ENCODE data around the gene ACVRL1. TPM values are rescaled to one million over a fixed set of nuclear protein-coding genes. Genes with fewer than 3 reads are reported as not detected.

ACVRL1 gene
- total and polyA plus RNA-seq, 10 of the 15 experiments (the other 5 are each of a cell fraction or from before 2014, with no cell fraction given), result not detected

GRCh38 chr12:51941011-51941581, 33.8 kb downstream of the ACVRL1 start:
- ATAC-seq, result no peak
- CTCF ChIA-PET, result no interaction called here

GRCh38 chr12:51941604-51942003, 34.3 kb downstream of the ACVRL1 start:
- Histone ChIP-seq H3K79me2 (ENCODE audit: control insufficient read depth, insufficient read depth, low read length) (no peaks in the 10 kb centered on the region), H3K27ac (ENCODE audit: control insufficient read depth, insufficient read depth) (no peak overlapping the region), H2AFZ (ENCODE audit: control insufficient read depth, low read depth, low read length) (no peak overlapping the region), H3K4me2 (ENCODE audit: control insufficient read depth, insufficient read depth) (no peak overlapping the region), H3K36me3 (ENCODE audit: control insufficient read depth in 2 of 2, insufficient read depth in 2 of 2, low read length in 1 of 2) (no peaks in the 10 kb centered on the region), H4K20me1 (ENCODE audit: control insufficient read depth, insufficient read depth) (no peaks in the 10 kb centered on the region), H3K4me1 (ENCODE audit: control insufficient read depth, insufficient read depth, low read length) (no peaks in the 10 kb centered on the region), H3K9me3 (replicated peaks; ENCODE audit: control insufficient read depth, insufficient read depth, low read length) (peaks cover 8% of the 10 kb centered on the region; the same call in 2 of the 3 replicates), H3K27me3 (replicated peaks in 1 of 2; ENCODE audit: control insufficient read depth in 2 of 2, insufficient read depth in 2 of 2, low read length in 1 of 2) (peaks cover 0 to 1% of the 10 kb centered on the region in 2 experiments; a peak in 2 of 4 replicates), H3K9ac (ENCODE audit: control insufficient read depth, insufficient read depth, low read length) (no peak overlapping the region), H3K4me3 (no peak overlapping the region)
- no TSS peak for BruUV-seq (replicated peaks)
- intact Hi-C loops (cut with micrococcal nuclease; ENCODE audit: unreplicated experiment), result no loop called here
- ChIA-PET CTCF (no interaction called here), POLR2A (no interaction called here), RAD21 (ENCODE audit: unreplicated experiment) (no interaction called here), SMC1A (ENCODE audit: uncharacterized antibody, unreplicated experiment) (no interaction called here)
- DNase-seq (ENCODE audit: low read depth, low spot score), result no peak
- 33% methylated on average over 4 of the region's 4 CpGs for WGBS (ENCODE audit: insufficient coverage, insufficient replicate concordance, low lambda C conversion rate, missing lambda C conversion rate)
- in situ Hi-C loops (cut with MboI), result no loop called here
- FAIRE-seq, result no peak
- ATAC-seq, result no peak
- TF ChIP-seq SRF (IDR thresholded peaks at IDR 0.05; ENCODE audit: low read depth in 2 of 2, low read length in 2 of 2) (no peak), SIN3A (IDR thresholded peaks at IDR 0.05; ENCODE audit: low read depth, low read length) (no peak), SREBF2 (IDR thresholded peaks at IDR 0.05; ENCODE audit: low read length) (no peak), KAT2A (conservative IDR thresholded peaks at IDR 0.05; ENCODE audit: control insufficient read depth, low read depth, low read length) (no peak), NFXL1 (IDR thresholded peaks at IDR 0.05; ENCODE audit: borderline replicate concordance) (no peak), SMARCA5 (IDR thresholded peaks at IDR 0.05) (no peak), POLR2A (IDR thresholded peaks at IDR 0.05; ENCODE audit: low read depth, low read length) (no peak), ZNF24 (IDR thresholded peaks at IDR 0.05) (no peak), SMAD5 (IDR thresholded peaks at IDR 0.05; ENCODE audit: low read depth) (no peak), MTA2 (IDR thresholded peaks at IDR 0.05; ENCODE audit: low read depth) (no peak), NFYB (IDR thresholded peaks at IDR 0.05; ENCODE audit: insufficient read depth, low read depth, low read length) (no peak), SMAD1 (IDR thresholded peaks at IDR 0.05; ENCODE audit: low read depth, partially characterized antibody) (no peak)

More at GRCh38 chr12:51941011-51941581, 33.8 kb downstream of the ACVRL1 start:
- H3K4me1 ChIP-seq (ENCODE audit: control insufficient read depth, insufficient read depth, low read length), result no peaks in the 10 kb centered on the region
- TF ChIP-seq TBL1XR1 (IDR thresholded peaks at IDR 0.05; ENCODE audit: low read depth, low read length) (no peak), NFXL1 (IDR thresholded peaks at IDR 0.05; ENCODE audit: borderline replicate concordance) (no peak), GATAD2B (conservative IDR thresholded peaks at IDR 0.05; ENCODE audit: low read depth) (no peak), SREBF2 (IDR thresholded peaks at IDR 0.05; ENCODE audit: low read length) (no peak), KAT2A (conservative IDR thresholded peaks at IDR 0.05; ENCODE audit: control insufficient read depth, low read depth, low read length) (no peak), ZNF274 (IDR thresholded peaks at IDR 0.05; ENCODE audit: insufficient read depth, insufficient read length) (no peak), PBX3 (IDR thresholded peaks at IDR 0.05; ENCODE audit: insufficient replicate concordance, low read depth, low read length) (no peak), ZBED1 (IDR thresholded peaks at IDR 0.05; ENCODE audit: borderline replicate concordance) (no peak), CBX3 (IDR thresholded peaks at IDR 0.05; ENCODE audit: borderline replicate concordance, low read depth) (no peak)
- ChIA-PET SMC1A (ENCODE audit: uncharacterized antibody, unreplicated experiment) (no interaction called here), POLR2A (no interaction called here), RAD21 (ENCODE audit: unreplicated experiment) (no interaction called here)
- H3K27ac ChIP-seq (ENCODE audit: control insufficient read depth, insufficient read depth), result no peak overlapping the region
- BruUV-seq (replicated peaks), result no TSS peak
- H3K4me2 ChIP-seq (ENCODE audit: control insufficient read depth, insufficient read depth), result no peak overlapping the region
- no peak for DNase-seq (ENCODE audit: low read depth, low spot score)
- peaks cover 0 to 1% of the 10 kb centered on the region in 2 experiments; a peak in 2 of 4 replicates for H3K27me3 ChIP-seq (replicated peaks in 1 of 2; ENCODE audit: control insufficient read depth in 2 of 2, insufficient read depth in 2 of 2, low read length in 1 of 2)
- no peaks in the 10 kb centered on the region for H3K79me2 ChIP-seq (ENCODE audit: control insufficient read depth, insufficient read depth, low read length)
- H3K9me3 ChIP-seq (replicated peaks; ENCODE audit: control insufficient read depth, insufficient read depth, low read length), result peaks cover 8% of the 10 kb centered on the region; the same call in 2 of the 3 replicates
- no peaks in the 10 kb centered on the region for H3K36me3 ChIP-seq (ENCODE audit: control insufficient read depth in 2 of 2, insufficient read depth in 2 of 2, low read length in 1 of 2)
- intact Hi-C loops (cut with micrococcal nuclease; ENCODE audit: unreplicated experiment), result no loop called here
- in situ Hi-C loops (cut with MboI), result no loop called here
- no peak overlapping the region for H3K9ac ChIP-seq (ENCODE audit: control insufficient read depth, insufficient read depth, low read length)
- WGBS (ENCODE audit: insufficient coverage, insufficient replicate concordance, low lambda C conversion rate, missing lambda C conversion rate), result 66% methylated on average over 14 of the region's 15 CpGs
- H4K20me1 ChIP-seq (ENCODE audit: control insufficient read depth, insufficient read depth), result no peaks in the 10 kb centered on the region
- H2AFZ ChIP-seq (ENCODE audit: control insufficient read depth, low read depth, low read length), result no peak overlapping the region
- no peak for FAIRE-seq
- H3K4me3 ChIP-seq, result no peak overlapping the region

Data from GM12878 (cell line).